LNCaP clone FGC (cell line): Measurements from ENCODE around the gene LDLRAD1.

Source experiments
- DNase-seq: peaks from one replicate; pipeline ENCODE4 v3.0.0-alpha.2; 2011; ENCODE audit warnings: low read depth
- H3K4me3 ChIP-seq: 2 replicates; pipeline ENCODE4 v1.5.1; 2011; ENCODE audit warnings: mild to moderate bottlenecking, low read depth, low read length, control low read depth
- TF ChIP-seq, protein P1 (sequence below): IDR thresholded peaks from 2 replicates; pipeline ENCODE4 v1.5.1; 2012; ENCODE audit warnings: mild to moderate bottlenecking; ENCODE audit not compliant: control insufficient read depth, insufficient read depth; ENCODE audit errors: extremely low read depth

LDLRAD1 gene

GRCh38 chr1:54017979-54018378, at the start of gene LDLRAD1:
TSS of gene LDLRAD1 (minus strand) at chr1:54018186. CDS start at chr1:54018112, 74 bp downstream.
- TF ChIP-seq, protein P1, sequence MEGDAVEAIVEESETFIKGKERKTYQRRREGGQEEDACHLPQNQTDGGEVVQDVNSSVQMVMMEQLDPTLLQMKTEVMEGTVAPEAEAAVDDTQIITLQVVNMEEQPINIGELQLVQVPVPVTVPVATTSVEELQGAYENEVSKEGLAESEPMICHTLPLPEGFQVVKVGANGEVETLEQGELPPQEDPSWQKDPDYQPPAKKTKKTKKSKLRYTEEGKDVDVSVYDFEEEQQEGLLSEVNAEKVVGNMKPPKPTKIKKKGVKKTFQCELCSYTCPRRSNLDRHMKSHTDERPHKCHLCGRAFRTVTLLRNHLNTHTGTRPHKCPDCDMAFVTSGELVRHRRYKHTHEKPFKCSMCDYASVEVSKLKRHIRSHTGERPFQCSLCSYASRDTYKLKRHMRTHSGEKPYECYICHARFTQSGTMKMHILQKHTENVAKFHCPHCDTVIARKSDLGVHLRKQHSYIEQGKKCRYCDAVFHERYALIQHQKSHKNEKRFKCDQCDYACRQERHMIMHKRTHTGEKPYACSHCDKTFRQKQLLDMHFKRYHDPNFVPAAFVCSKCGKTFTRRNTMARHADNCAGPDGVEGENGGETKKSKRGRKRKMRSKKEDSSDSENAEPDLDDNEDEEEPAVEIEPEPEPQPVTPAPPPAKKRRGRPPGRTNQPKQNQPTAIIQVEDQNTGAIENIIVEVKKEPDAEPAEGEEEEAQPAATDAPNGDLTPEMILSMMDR = no peak
- DNase-seq = no peak
- H3K4me3 ChIP-seq = no peak within 1 kb of the TSS

DNA sequence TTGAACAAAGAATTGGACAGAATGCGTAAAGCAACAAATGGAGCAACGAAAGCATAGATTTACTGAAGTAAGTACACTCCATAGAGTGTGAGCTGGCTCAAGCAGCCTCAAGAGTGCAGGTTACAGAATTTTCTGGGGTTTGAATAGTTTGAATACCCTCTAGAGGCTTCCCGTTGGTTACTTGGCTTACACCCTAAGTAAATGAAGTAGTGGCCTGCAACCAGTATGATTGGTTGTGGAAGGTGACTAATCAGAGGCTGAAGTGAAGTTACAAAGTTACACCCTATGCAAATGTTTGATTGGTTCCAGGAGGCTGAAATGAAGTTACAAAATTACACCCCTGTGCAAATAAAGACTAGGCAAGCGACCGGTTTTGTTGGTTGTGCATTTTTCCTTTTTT, 46.3 kb upstream of the LDLRAD1 start:
- DNase-seq = no peak
- TF ChIP-seq, protein P1 = no peak
- no peak overlapping the region for H3K4me3 ChIP-seq

- TF ChIP-seq, protein P1 = 0 out of 2 replicates have a peak, but pooled peaks have one; percentile 4
- H3K4me3 ChIP-seq = peak overlapping the region; percentile 99
- DNase-seq = no peak
Measured at GRCh38 chr1:54054438-54054749, 36.4 kb upstream of the LDLRAD1 start.

- DNase-seq = no peak
- peak overlapping the region; percentile 99 for H3K4me3 ChIP-seq
- TF ChIP-seq, protein P1 = no peak
Measured at GRCh38 chr1:54053745-54054437, 35.9 kb upstream of the LDLRAD1 start.

DNA sequence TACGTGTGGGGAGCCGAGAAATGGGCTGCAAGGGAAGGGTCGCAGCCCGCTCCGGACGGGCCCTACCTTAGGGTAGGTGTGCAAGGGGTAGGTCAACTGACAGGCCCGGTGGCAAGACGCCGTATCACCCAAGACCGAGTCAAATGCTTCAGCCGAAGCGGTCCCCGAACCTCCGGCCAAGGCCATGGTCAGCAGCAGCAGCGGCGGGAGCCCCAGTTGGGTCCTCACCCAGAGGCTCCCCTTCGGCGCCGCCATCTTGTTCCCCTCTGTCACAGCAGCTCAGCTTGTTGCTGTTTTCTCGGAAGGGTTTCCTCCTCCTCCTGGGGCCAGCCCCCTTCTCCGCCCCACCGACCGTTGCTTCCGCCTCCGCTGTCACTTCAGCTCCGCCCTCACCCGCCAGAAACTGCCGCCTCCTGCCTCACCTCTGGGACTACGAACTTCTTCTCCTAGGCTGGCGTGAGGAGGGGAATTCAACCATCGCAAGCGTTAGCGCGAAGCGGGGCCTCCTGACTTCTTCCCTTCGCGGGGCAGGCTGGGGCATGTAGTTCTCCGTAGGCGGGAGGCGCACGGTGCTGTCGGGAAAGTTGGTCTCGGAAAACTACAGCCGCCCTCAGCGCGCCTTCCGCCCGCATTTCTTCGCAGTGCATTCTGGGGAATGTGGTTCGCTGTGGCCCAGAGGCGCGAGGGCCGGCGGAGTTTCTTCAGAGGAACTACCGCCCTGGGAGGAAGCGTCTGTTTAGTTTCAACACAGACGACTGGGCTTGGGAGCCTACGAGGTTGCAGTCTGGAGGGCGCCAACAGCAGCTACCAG, 35.2 kb upstream of the LDLRAD1 start, which contains the start of the genes TCEANC2 and TMEM59:
TCEANC2 (plus strand) TSS at position 675 of the 811 bp plus-strand sequence. CDS start 815 bp downstream, outside the sequence.
TMEM59 (minus strand) TSS at position 271 of the 811 bp plus-strand sequence; CDS start at position 255, 16 bp downstream.
- peak within 1 kb of the TSS; percentile 99 for H3K4me3 ChIP-seq
- TF ChIP-seq, protein P1 = no peak
- peak; percentile 98 for DNase-seq

DNA sequence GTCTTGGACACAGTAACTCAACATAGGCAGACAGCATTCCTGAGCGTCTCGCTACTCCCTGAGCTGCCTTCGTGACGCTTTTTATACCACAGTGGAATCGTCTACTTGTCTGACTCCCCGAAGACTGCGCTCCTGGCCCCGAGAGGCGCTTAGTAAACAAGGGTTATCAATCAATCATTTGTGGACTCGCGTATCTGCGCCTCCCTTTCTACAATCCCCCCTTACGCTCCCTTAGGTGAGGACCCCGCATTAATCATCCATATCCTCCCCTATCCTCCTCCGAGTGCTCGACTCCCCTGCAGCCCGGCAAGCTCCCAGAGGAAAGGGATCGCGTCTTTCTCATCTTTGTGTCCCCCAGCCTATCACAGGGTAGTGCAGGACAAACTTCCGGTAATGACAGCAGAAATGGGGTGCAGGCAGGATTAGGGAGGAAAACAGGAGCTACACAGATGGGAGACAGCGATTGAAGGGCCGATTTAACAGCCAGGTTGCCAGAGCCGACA, 34.5 kb upstream of the LDLRAD1 start:
- TF ChIP-seq, protein P1 = no peak
- no peak for DNase-seq
- peak overlapping the region; percentile 99 for H3K4me3 ChIP-seq
